B cell (primary cell): ENCODE results near the gene RPAP2. TPM values are rescaled to one million over a fixed set of nuclear protein-coding genes. Genes with fewer than 3 reads are reported as not detected.
A peak's percentile ranks its signal among the peaks of the same experiment; 100 is the strongest.

ENCODE experiments used
- ATAC-seq: fragments of 200-7000 bp; cut with Tn5 transposase; one replicate; pipeline ENCODE4 v1.10.0; 2021; ENCODE audit warnings: low read depth, mild to moderate bottlenecking, moderate number of reproducible peaks, moderate library complexity
- CTCF ChIA-PET: fragments of 350-600 bp; sonication (Branson Sonifier 250); formaldehyde crosslinking; loops from one replicate; lab custom pipeline; 2021; ENCODE audit warnings: antibody characterized with exemption, inconsistent platforms; lab: Charles Lee
- POLR2A ChIA-PET: fragments of 350-600 bp; sonication (Branson Sonifier 250); formaldehyde crosslinking; loops from one replicate; lab custom pipeline; 2021; ENCODE audit warnings: antibody characterized with exemption; lab: Charles Lee
- DNase-seq: peaks from one replicate; pipeline ENCODE4 v3.0.0; 2013
- H2AFZ ChIP-seq: 2 replicates; pipeline ENCODE4 v1.6.1; 2012; ENCODE audit warnings: mild to moderate bottlenecking, low read depth, low read length; ENCODE audit not compliant: insufficient read depth, poor library complexity, severe bottlenecking
- H3K27ac ChIP-seq, 2 donors: 1 replicate in 1 of 2; 2 replicates in 1 of 2; pipeline ENCODE4 v1.5.1; 2012 to 2013; ENCODE audit warnings: low read length in 2 of 2, mild to moderate bottlenecking in 2 of 2, moderate library complexity in 1 of 2
- H3K27me3 ChIP-seq, 4 experiments: fragments of 200-600 bp in 1 of 4; sonication (generic) in 1 of 4; replicated peaks in 1 of 4; 1 replicate in 2 of 4; 2 replicates in 2 of 4; pipeline versions ENCODE4 v1.6.1 to v1.7.0; 2013 to 2016; ENCODE audit warnings: low read length in 3 of 4, mild to moderate bottlenecking in 2 of 4, mixed read lengths in 1 of 4, moderate library complexity in 1 of 4; ENCODE audit not compliant: insufficient read depth in 4 of 4, control insufficient read depth in 3 of 4; ENCODE audit errors: control extremely low read depth in 1 of 4
- H3K36me3 ChIP-seq, 2 experiments: replicated peaks in 1 of 2; 1 replicate in 1 of 2; 2 replicates in 1 of 2; pipeline versions ENCODE4 v1.6.1 to v1.7.1; 2013; ENCODE audit warnings: low read length in 1 of 2; ENCODE audit not compliant: insufficient read depth in 2 of 2, control insufficient read depth in 1 of 2; ENCODE audit errors: control extremely low read depth in 1 of 2, extremely low read depth in 1 of 2
- H3K4me1 ChIP-seq, 2 donors: fragments of 200-600 bp in 1 of 2; sonication (generic) in 1 of 2; 1 replicate in 1 of 2; 2 replicates in 1 of 2; pipeline versions ENCODE4 v1.5.1 to v1.6.1; 2013 to 2017; ENCODE audit warnings: low read length in 2 of 2; ENCODE audit not compliant: control insufficient read depth in 2 of 2, insufficient read depth in 2 of 2
- H3K4me2 ChIP-seq: replicated peaks from 2 replicates; pipeline ENCODE3; 2012; ENCODE audit warnings: mild to moderate bottlenecking, low read depth, low read length; ENCODE audit not compliant: poor library complexity, severe bottlenecking
- H3K4me3 ChIP-seq, 5 experiments: fragments of 200-600 bp in 1 of 5; sonication (generic) in 1 of 5; 1 replicate in 3 of 5; 2 replicates in 2 of 5; pipeline versions ENCODE4 v1.5.1 to v1.7.0; 2011 to 2016; ENCODE audit warnings: low read length in 4 of 5, mild to moderate bottlenecking in 4 of 5, low read depth in 2 of 5, control low read depth in 1 of 5, moderate library complexity in 1 of 5; ENCODE audit not compliant: insufficient read depth in 1 of 5; ENCODE audit errors: control extremely low read depth in 1 of 5, extremely low read depth in 1 of 5
- H3K79me2 ChIP-seq: fragments of 200-600 bp; sonication (generic); one replicate; pipeline ENCODE4 v1.6.0; 2016; ENCODE audit warnings: low read length; ENCODE audit not compliant: control insufficient read depth, insufficient read depth
- H3K9ac ChIP-seq: fragments of 200-600 bp; sonication (generic); 2 replicates; pipeline ENCODE4 v1.6.1; 2017; ENCODE audit warnings: mild to moderate bottlenecking, low read length, moderate library complexity
- H3K9me3 ChIP-seq, 3 donors: one replicate each; pipeline versions ENCODE4 v1.6.1 to v1.7.1; 2013; ENCODE audit warnings: low read length in 2 of 3; ENCODE audit not compliant: control insufficient read depth in 2 of 3, insufficient read depth in 1 of 3; ENCODE audit errors: control extremely low read depth in 1 of 3
- H4K20me1 ChIP-seq: 2 replicates; pipeline ENCODE4 v1.6.0; 2012; ENCODE audit warnings: mild to moderate bottlenecking, low read length; ENCODE audit not compliant: insufficient read depth, control insufficient read depth, poor library complexity, severe bottlenecking
- H3K27ac Mint-ChIP-seq: one replicate; pipeline ENCODE4 v1.8.0; 2021; ENCODE audit warnings: mixed read lengths
- H3K27me3 Mint-ChIP-seq: one replicate; pipeline ENCODE4 v1.8.0; 2021; ENCODE audit warnings: mixed read lengths
- H3K4me1 Mint-ChIP-seq: one replicate; pipeline ENCODE4 v1.8.0; 2021; ENCODE audit warnings: mixed read lengths
- H3K4me3 Mint-ChIP-seq: one replicate; pipeline ENCODE4 v1.8.0; 2021; ENCODE audit warnings: mixed read lengths
- H3K9me3 Mint-ChIP-seq: one replicate; pipeline ENCODE4 v1.8.0; 2022; ENCODE audit warnings: mixed read lengths; ENCODE audit not compliant: insufficient read depth
- EZH2 ChIP-seq: IDR thresholded peaks from 2 replicates; pipeline ENCODE4 v1.6.1; 2012; ENCODE audit warnings: borderline replicate concordance, low read depth, mild to moderate bottlenecking, moderate library complexity, low read length; ENCODE audit not compliant: insufficient read depth, poor library complexity, severe bottlenecking
- WGBS: methylation state at CpG from one replicate; pipeline ENCODE4 v1.1.5; 2013; ENCODE audit warnings: missing lambda C conversion rate; ENCODE audit not compliant: insufficient coverage; 5-methylcytosine and 5-hydroxymethylcytosine counted together
- intact Hi-C: fragments of 100-400 bp; cut with micrococcal nuclease; formaldehyde crosslinking; loops from one replicate; pipeline ENCODE4 v1.10.0; 2022
- polyA plus RNA-seq: library from polyadenylated mRNA; depleted of rRNA; stranded (reverse); fragments of >200 nt; gene quantifications from 2 replicates; pipeline ENCODE4 v1.2.3, GENCODE V29; 2012
- total RNA-seq, 2 donors: library from RNA; stranded (reverse); fragments of 120-200 nt in 1 of 2; gene quantifications; 1 replicate in 1 of 2; 2 replicates in 1 of 2; pipeline versions ENCODE4 v1.2.3 to v1.2.4, GENCODE V29; 2013 to 2022
- TF ChIP-seq, protein P1 (sequence below): fragments of 200-600 bp; IDR thresholded peaks from one replicate; pipeline ENCODE4 v1.8.0; 2022; ENCODE audit warnings: antibody characterized with exemption, mild to moderate bottlenecking

RPAP2 gene
- total and polyA plus RNA-seq, 2 donors (not counting 1 experiment from before 2014, with no cell fraction given) = 6.3 to 31.6 TPM

DNA sequence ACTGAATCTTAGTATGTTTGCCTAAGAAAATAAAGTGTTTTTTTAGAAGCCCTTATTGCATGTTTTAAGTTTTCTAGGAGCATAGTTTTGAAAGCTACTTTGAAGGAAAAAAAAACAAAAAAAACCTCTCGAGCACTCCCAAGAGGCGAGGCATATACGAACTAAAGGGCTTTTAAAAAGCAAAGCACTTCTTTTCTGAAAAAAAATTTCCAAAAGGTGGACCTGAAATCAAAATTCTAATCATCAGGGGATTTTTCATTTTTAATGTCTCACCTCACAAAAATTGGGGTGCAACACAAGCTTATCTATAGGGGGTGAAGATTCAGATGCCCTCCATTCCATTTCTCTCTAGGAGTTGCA is 666 bp upstream of the RPAP2 start:
- peak overlapping the region; percentile 97 for H2AFZ ChIP-seq
- peaks cover 40% of the 10 kb centered on the region for H3K79me2 ChIP-seq
- peak overlapping the region; percentile 54 to 94 (median 90) for H3K4me3 ChIP-seq
- H3K9ac ChIP-seq = peak overlapping the region; percentile 92
- WGBS = no CpG with 5 or more reads among the region's 3 CpGs
- Mint-ChIP-seq H3K4me1 (peaks cover 27% of the 10 kb centered on the region), H3K9me3 (no peaks in the 10 kb centered on the region), H3K27ac (peak overlapping the region; percentile 98), H3K27me3 (no peaks in the 10 kb centered on the region), H3K4me3 (peak overlapping the region; percentile 100)
- peaks cover 9 to 17% of the 10 kb centered on the region in 2 donors for H3K4me1 ChIP-seq
- DNase-seq = no peak
- TF ChIP-seq, protein P1, sequence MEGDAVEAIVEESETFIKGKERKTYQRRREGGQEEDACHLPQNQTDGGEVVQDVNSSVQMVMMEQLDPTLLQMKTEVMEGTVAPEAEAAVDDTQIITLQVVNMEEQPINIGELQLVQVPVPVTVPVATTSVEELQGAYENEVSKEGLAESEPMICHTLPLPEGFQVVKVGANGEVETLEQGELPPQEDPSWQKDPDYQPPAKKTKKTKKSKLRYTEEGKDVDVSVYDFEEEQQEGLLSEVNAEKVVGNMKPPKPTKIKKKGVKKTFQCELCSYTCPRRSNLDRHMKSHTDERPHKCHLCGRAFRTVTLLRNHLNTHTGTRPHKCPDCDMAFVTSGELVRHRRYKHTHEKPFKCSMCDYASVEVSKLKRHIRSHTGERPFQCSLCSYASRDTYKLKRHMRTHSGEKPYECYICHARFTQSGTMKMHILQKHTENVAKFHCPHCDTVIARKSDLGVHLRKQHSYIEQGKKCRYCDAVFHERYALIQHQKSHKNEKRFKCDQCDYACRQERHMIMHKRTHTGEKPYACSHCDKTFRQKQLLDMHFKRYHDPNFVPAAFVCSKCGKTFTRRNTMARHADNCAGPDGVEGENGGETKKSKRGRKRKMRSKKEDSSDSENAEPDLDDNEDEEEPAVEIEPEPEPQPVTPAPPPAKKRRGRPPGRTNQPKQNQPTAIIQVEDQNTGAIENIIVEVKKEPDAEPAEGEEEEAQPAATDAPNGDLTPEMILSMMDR = no peak
- no peak for TF ChIP-seq EZH2
- H3K36me3 ChIP-seq = peaks cover 2 to 14% of the 10 kb centered on the region in 2 experiments
- no peaks in the 10 kb centered on the region for H3K9me3 ChIP-seq
- intact Hi-C loops = loop anchor here (1.0 to 5.0 kb wide), 6 partner anchors 189 to 796 kb away; partner anchors contain the start of genes BTBD8, CDC7, GFI1 and MTF2
- ATAC-seq = no peak
- peak overlapping the region; percentile 92 to 95 for H3K27ac ChIP-seq
- no peaks in the 10 kb centered on the region for H3K27me3 ChIP-seq
- CTCF ChIA-PET = interaction anchor here (2.4 kb wide), 1 partner anchor 11 kb away, joined by 11 read pairs; no protein-coding TSS in a partner anchor
- H3K4me2 ChIP-seq = peak overlapping the region; percentile 88
- POLR2A ChIA-PET = interaction anchor here (0.6 kb wide), 1 partner anchor 1047 kb away, joined by 4 read pairs; no protein-coding TSS in a partner anchor
- no peaks in the 10 kb centered on the region for H4K20me1 ChIP-seq

DNA sequence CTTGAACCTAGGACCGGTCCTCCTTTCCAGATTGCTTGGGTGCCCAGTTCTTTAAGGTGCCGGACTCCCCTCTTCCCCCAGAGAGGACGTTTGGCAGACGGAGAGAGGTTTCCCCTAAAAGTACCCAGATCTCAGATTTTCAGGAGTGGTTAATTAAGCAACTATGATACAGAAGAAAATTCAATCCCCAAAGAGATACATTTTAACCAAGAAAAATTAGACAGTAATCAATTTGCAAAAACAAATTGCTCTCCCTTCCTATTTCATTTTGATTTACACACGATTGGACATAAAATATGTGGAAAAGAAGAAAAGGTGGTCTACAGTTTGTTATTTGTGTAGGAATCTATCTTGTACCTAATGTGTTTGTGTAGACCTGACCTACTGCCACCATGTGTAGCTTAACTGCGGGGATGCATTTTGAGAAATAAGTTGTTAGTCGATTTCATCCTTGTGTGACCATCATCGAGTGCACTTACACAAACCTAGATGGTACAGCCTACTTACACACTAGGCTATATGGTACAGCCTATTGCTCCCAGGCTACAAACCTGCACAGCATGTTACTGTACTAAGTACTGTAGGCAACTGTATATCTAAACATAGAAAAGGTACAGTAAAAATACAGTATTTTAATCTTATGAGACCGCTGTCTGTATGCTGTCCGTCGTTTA is 755 bp downstream of the RPAP2 start:
- H3K9me3 ChIP-seq = no peaks in the 10 kb centered on the region
- H3K27ac Mint-ChIP-seq = peak overlapping the region; percentile 98
- no peaks in the 10 kb centered on the region for H3K9me3 Mint-ChIP-seq
- no peak for DNase-seq
- intact Hi-C loops = loop anchor here (2.0 to 5.0 kb wide), 5 partner anchors 188 to 797 kb away; partner anchors contain the start of genes CDC7, GFI1, MTF2 and RPL5
- H3K27ac ChIP-seq = peak overlapping the region; percentile 92 to 95
- no peak for TF ChIP-seq EZH2
- H3K36me3 ChIP-seq = peaks cover 4 to 20% of the 10 kb centered on the region in 2 experiments
- H3K27me3 ChIP-seq = no peaks in the 10 kb centered on the region
- H3K4me1 ChIP-seq = peaks cover 9 to 17% of the 10 kb centered on the region in 2 donors
- ATAC-seq = no peak
- no peaks in the 10 kb centered on the region for H4K20me1 ChIP-seq
- no peaks in the 10 kb centered on the region for H3K27me3 Mint-ChIP-seq
- H3K79me2 ChIP-seq = peaks cover 35% of the 10 kb centered on the region
- peak overlapping the region; percentile 88 for H3K4me2 ChIP-seq
- peak overlapping the region; percentile 92 for H3K9ac ChIP-seq
- ChIA-PET CTCF (interaction anchor here (2.4 kb wide), 1 partner anchor 10 kb away, joined by 11 read pairs; no protein-coding TSS in a partner anchor), POLR2A (interaction anchor here (0.7 kb wide), 1 partner anchor 67 kb away, joined by 3 read pairs; no protein-coding TSS in a partner anchor)
- H3K4me3 Mint-ChIP-seq = peak overlapping the region; percentile 100
- peak overlapping the region; percentile 97 for H2AFZ ChIP-seq
- WGBS = 0% methylated on average over 1 of the region's 11 CpGs
- peaks cover 27% of the 10 kb centered on the region for H3K4me1 Mint-ChIP-seq
- peak overlapping the region; percentile 58 to 94 (median 90) for H3K4me3 ChIP-seq
